IPS DF 6.9 (cell line): ENCODE results near the gene PRMT9.

Experiments
- DNase-seq: peaks from one replicate; pipeline ENCODE4 v3.0.0-alpha.2; 2013; ENCODE audit warnings: low read depth, low spot score
- H3K27ac ChIP-seq: one replicate; pipeline ENCODE4 v1.5.1; 2013; ENCODE audit warnings: low read length, control low read depth
- H3K27me3 ChIP-seq: 2 replicates; pipeline ENCODE4 v1.6.1; 2013; ENCODE audit warnings: mild to moderate bottlenecking, low read length; ENCODE audit not compliant: control insufficient read depth, insufficient read depth
- H3K36me3 ChIP-seq: 2 replicates; pipeline ENCODE4 v1.6.1; 2013; ENCODE audit warnings: low read length; ENCODE audit not compliant: control insufficient read depth, insufficient read depth
- H3K4me1 ChIP-seq: 2 replicates; pipeline ENCODE4 v1.6.1; 2013; ENCODE audit warnings: low read length; ENCODE audit not compliant: control insufficient read depth, insufficient read depth
- H3K4me3 ChIP-seq: 2 replicates; pipeline ENCODE4 v1.5.1; 2013; ENCODE audit warnings: mild to moderate bottlenecking, low read length
- H3K9me3 ChIP-seq: 2 replicates; pipeline ENCODE4 v1.6.1; 2013; ENCODE audit warnings: low read length, inconsistent platforms; ENCODE audit not compliant: control insufficient read depth, insufficient read depth
- WGBS: extraction: QIAGEN DNeasy Blood & Tissue Kit; methylation state at CpG from one replicate; pipeline ENCODE4 v1.1.7; 2013; ENCODE audit warnings: mixed read lengths, missing lambda C conversion rate; ENCODE audit not compliant: insufficient read length, insufficient coverage; 5-methylcytosine and 5-hydroxymethylcytosine counted together

Gene PRMT9

DNA sequence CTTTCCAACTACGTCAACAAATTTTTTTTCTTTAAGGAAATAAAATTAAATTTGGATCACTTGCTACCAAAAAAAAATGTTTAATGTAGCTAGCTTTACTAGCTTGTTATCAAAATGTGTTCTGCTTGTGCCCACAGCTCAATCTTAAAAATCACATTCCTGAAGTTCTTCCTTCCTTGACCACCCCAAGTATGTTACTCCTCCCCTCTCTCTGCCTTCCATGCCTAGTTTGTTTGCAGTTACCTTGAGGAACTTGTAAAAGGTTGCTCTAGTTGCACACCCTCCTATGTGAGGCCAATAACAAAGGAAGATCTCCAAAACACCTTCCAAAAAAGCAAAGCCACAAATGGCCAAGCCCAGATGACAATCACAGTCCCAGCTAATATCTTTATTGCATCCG lies 86.4 kb downstream of the PRMT9 start:
- H3K4me1 ChIP-seq, result no peaks in the 10 kb centered on the region
- DNase-seq, result no peak
- H3K27me3 ChIP-seq, result no peaks in the 10 kb centered on the region

DNA sequence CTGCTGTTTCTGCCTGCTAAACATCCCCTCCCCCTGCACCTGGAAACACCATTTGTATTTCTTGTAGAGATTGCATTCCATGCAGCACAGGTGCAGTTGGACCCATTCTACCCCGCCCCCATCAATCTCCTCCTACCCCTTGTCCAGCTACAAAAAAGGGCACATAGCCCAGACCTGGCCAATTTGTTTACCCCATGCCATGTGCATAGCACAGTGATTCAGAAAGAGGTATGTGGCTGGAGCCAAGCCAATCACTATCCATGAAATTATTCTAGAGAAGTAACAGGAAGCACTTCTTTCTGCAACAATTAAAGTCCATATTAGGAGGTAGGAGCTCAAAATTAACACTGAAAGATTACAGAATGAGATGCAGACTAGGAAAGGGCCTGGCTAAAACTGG lies 87.0 kb downstream of the PRMT9 start:
- Histone ChIP-seq H3K9me3 (no peaks in the 10 kb centered on the region), H3K36me3 (no peaks in the 10 kb centered on the region), H3K27ac (no peak overlapping the region), H3K4me1 (no peaks in the 10 kb centered on the region), H3K4me3 (no peak overlapping the region), H3K27me3 (no peaks in the 10 kb centered on the region)
- DNase-seq, result no peak
- no CpG with 5 or more reads among the region's 1 CpG for WGBS

More for the DNA sequence above, 86.4 kb downstream of the PRMT9 start:
- WGBS, result no CpG with 5 or more reads among the region's 2 CpGs
- Histone ChIP-seq H3K4me3 (no peak overlapping the region), H3K9me3 (no peaks in the 10 kb centered on the region), H3K27ac (no peak overlapping the region), H3K36me3 (no peaks in the 10 kb centered on the region)

DNA sequence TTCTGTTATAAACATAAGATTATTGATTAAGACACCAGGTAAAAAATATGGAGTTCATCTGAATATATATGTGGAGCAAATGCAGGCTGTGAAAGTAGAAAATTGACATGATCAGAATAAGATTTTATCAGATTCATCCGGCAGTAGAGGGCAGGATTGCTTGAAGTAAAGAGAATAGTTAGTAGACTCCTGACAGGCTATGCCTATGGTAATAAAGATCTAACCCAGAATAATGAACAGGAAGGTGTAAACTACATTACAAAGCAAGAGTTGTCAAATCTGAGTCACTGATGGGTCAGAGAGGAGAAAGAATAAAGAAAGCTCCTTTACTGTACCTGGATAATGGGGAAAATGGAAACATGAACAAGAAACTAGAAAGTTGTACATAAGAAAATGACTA lies 87.6 kb downstream of the PRMT9 start:
- Histone ChIP-seq H3K27me3 (no peaks in the 10 kb centered on the region), H3K36me3 (no peaks in the 10 kb centered on the region), H3K9me3 (no peaks in the 10 kb centered on the region), H3K27ac (no peak overlapping the region), H3K4me3 (no peak overlapping the region), H3K4me1 (no peaks in the 10 kb centered on the region)
- no peak for DNase-seq
- WGBS, result no CpG with 5 or more reads among the region's 1 CpG

DNA sequence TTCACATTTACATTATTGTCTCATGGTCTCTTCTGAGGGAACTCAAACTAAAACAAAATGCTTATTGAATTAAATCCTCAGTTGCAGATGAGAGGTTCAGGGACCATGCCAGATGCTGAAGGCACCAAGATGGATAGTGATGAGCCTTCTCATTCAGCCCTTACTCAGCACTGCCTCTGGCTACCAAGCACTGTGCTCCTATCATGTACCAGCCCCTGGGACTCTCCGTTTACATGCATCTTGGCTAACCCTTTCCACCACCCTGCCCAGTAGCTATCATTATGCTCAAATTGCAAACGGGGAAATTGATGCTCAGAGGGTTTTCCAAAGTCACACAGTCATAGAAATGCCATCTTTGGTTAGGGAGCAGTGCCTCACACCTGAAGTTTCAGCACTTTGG lies 89.4 kb downstream of the PRMT9 start:
- Histone ChIP-seq H3K27me3 (no peaks in the 10 kb centered on the region), H3K36me3 (no peaks in the 10 kb centered on the region), H3K4me3 (no peak overlapping the region), H3K4me1 (peaks cover 1% of the 10 kb centered on the region; the same call in 1 of the 2 replicates), H3K9me3 (no peaks in the 10 kb centered on the region), H3K27ac (no peak overlapping the region)
- DNase-seq, result no peak
- WGBS, result no CpG with 5 or more reads among the region's 2 CpGs

DNA sequence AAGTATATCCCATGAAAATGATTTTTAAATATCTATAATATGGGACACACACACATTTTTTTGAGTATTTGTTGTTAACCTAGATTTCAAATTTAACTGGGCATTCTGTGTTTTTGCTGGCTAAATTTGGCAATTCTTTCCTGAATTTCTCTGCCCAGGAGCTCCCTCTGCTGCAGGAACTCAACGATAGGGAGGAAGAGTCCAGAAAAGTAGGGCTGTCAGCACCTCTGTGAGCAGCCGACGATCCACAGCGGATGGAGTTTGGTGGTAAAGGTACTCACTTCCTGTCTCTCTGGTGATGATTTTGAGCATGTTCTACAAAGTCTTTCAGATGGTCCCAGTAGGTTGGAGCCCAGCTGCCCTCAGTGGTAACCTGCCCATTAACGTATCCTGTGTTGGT lies 89.9 kb downstream of the PRMT9 start:
- H3K36me3 ChIP-seq, result no peaks in the 10 kb centered on the region
- no peak for DNase-seq
- no peak overlapping the region for H3K27ac ChIP-seq
- WGBS, result no CpG with 5 or more reads among the region's 5 CpGs
- no peaks in the 10 kb centered on the region for H3K9me3 ChIP-seq
- no peak overlapping the region for H3K4me3 ChIP-seq
- H3K27me3 ChIP-seq, result no peaks in the 10 kb centered on the region
- peaks cover 1% of the 10 kb centered on the region; the same call in 1 of the 2 replicates for H3K4me1 ChIP-seq

DNA sequence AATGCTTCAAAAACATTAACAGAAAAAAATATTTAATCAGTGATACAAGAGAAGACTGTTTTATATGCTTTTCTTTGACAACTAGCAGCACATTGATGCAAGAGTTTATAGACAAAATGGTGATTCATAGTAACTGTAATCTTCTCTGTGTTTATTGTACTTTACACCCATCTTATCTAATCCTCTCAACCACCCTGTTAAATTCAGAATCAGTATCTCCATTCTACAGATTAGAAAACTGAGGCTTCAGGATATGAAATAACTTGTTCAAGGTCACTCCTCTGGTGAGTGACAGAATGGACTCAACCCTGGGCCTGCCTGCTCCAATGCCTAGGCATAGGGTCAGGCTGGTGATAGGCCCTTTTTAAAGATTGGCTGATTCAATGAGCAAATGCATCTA lies 92.9 kb downstream of the PRMT9 start:
- Histone ChIP-seq H3K4me1 (peaks cover 1% of the 10 kb centered on the region; the same call in 1 of the 2 replicates), H3K27ac (no peak overlapping the region), H3K36me3 (no peaks in the 10 kb centered on the region), H3K4me3 (no peak overlapping the region), H3K9me3 (no peaks in the 10 kb centered on the region), H3K27me3 (no peaks in the 10 kb centered on the region)
- DNase-seq, result no peak

DNA sequence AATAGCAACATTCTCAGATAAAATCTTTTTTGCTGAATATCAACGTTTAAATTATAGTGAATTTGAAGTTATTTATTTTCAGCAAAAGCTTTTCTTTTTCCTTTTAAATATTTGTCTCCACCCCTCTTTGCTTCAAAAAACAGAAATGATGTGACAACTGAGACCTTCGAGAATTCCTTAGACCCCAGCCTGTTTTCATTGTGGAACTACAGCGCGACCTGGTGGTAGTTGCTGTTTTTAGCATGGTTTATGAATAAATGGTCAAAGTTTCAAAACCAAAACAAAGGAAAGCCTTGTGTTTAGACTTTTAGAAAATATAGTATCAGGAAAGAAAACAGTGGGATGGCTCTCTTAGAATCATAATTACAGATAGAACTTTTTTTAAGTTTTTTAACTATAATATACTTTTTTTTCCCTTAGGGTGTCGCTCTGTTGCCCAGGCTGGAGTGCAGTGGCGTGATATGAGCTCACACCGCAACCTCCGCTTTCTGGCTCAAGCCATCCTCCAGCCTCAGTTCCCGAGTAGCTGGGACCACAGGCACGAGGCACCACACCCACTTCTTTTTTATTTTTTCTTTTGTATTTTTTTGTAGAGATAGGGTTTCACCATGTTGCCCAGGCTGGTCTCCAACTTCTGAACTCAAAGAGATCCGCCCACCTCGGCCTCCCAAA lies 93.6 kb downstream of the PRMT9 start:
- Histone ChIP-seq H3K4me1 (peaks cover 1% of the 10 kb centered on the region; the same call in 1 of the 2 replicates), H3K36me3 (no peaks in the 10 kb centered on the region), H3K27ac (no peak overlapping the region), H3K27me3 (no peaks in the 10 kb centered on the region), H3K9me3 (no peaks in the 10 kb centered on the region), H3K4me3 (no peak overlapping the region)
- no CpG with 5 or more reads among the region's 12 CpGs for WGBS
- peak; percentile 58 for DNase-seq

DNA sequence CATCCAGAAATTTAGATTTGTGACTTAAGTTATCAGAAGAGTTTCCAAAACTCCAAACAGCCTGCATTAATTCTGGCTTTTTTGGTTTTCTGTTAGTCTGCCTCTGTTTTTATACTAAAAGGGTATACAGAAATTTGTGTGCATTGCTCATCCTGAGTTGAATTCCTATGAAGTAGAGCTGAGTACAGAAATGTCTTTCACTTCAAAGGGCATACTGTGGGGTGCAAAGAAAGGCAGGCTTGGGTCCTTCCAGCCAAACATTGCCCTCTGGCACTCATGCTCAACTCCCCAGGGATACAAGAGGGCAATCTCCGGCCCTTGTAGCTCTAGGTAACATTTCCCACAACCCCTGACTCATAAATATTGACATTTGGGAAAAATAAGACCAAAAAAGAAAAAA lies 94.4 kb downstream of the PRMT9 start:
- DNase-seq, result no peak
- WGBS, result no CpG with 5 or more reads among the region's 1 CpG
- no peak overlapping the region for H3K27ac ChIP-seq
- H3K36me3 ChIP-seq, result no peaks in the 10 kb centered on the region
- H3K4me1 ChIP-seq, result peaks cover 1% of the 10 kb centered on the region; the same call in 1 of the 2 replicates
- no peaks in the 10 kb centered on the region for H3K9me3 ChIP-seq
- H3K4me3 ChIP-seq, result no peak overlapping the region
- no peaks in the 10 kb centered on the region for H3K27me3 ChIP-seq
